Measurements from ENCODE around the gene DCAF11. TPM values are rescaled to one million over a fixed set of nuclear protein-coding genes. Genes with fewer than 3 reads are reported as not detected.
"Not testable (repeated sequence)": the region's sequence is repeated elsewhere in the genome, so short reads cannot be mapped to it uniquely, and the experiment has no call there.

The DCAF11 gene
- total and polyA plus RNA-seq, 2 donors: 36.6 to 66.7 TPM

GRCh38 chr14:24100197-24100981 is 14.2 kb upstream of the DCAF11 start:
- H3K9me3 ChIP-seq (ENCODE audit: control insufficient read depth in 2 of 2, insufficient read depth in 1 of 2, low read length in 1 of 2): no peaks in the 10 kb centered on the region
- H3K27ac ChIP-seq (ENCODE audit: low read depth in 1 of 2, low read length in 1 of 2): no peak overlapping the region
- DNase-seq (ENCODE audit: low read depth in 6 of 9, low spot score in 9 of 9): no peak
- H3K4me1 ChIP-seq (ENCODE audit: control insufficient read depth in 2 of 2, insufficient read depth in 2 of 2, low read length in 2 of 2): peaks cover 0 to 3% of the 10 kb centered on the region in 2 donors
- no peaks in the 10 kb centered on the region for H3K27me3 ChIP-seq (ENCODE audit: control insufficient read depth in 2 of 2, insufficient read depth in 1 of 2, low read length in 1 of 2)
- H3K36me3 ChIP-seq (ENCODE audit: control insufficient read depth in 2 of 2, insufficient read depth in 2 of 2, low read length in 1 of 2): peaks cover 9 to 14% of the 10 kb centered on the region in 2 donors
- no peak overlapping the region for H3K4me3 ChIP-seq (ENCODE audit: low read length in 2 of 2)
- 96% methylated on average over 4 of the region's 4 CpGs for WGBS

- no peak overlapping the region for H3K4me3 ChIP-seq (ENCODE audit: low read length in 2 of 2)
- H3K36me3 ChIP-seq (ENCODE audit: control insufficient read depth in 2 of 2, insufficient read depth in 2 of 2, low read length in 1 of 2): peaks cover 9 to 14% of the 10 kb centered on the region in 2 donors
- H3K27ac ChIP-seq (ENCODE audit: low read depth in 1 of 2, low read length in 1 of 2): no peak overlapping the region
- no peaks in the 10 kb centered on the region for H3K9me3 ChIP-seq (ENCODE audit: control insufficient read depth in 2 of 2, insufficient read depth in 1 of 2, low read length in 1 of 2)
- H3K27me3 ChIP-seq (ENCODE audit: control insufficient read depth in 2 of 2, insufficient read depth in 1 of 2, low read length in 1 of 2): no peaks in the 10 kb centered on the region
- WGBS: 100% methylated on average over 3 of the region's 3 CpGs
- no peaks in the 10 kb centered on the region for H3K4me1 ChIP-seq (ENCODE audit: control insufficient read depth in 2 of 2, insufficient read depth in 2 of 2, low read length in 2 of 2)
- no peak for DNase-seq (ENCODE audit: low read depth in 6 of 9, low spot score in 9 of 9)
These were observed 13.5 kb upstream of the DCAF11 start for GRCh38 chr14:24100982-24101494.

- H3K9me3 ChIP-seq (ENCODE audit: control insufficient read depth in 2 of 2, insufficient read depth in 1 of 2, low read length in 1 of 2): no peaks in the 10 kb centered on the region
- no peaks in the 10 kb centered on the region for H3K27me3 ChIP-seq (ENCODE audit: control insufficient read depth in 2 of 2, insufficient read depth in 1 of 2, low read length in 1 of 2)
- no peak overlapping the region for H3K4me3 ChIP-seq (ENCODE audit: low read length in 2 of 2)
- WGBS: 97% methylated on average over 7 of the region's 7 CpGs
- no peaks in the 10 kb centered on the region for H3K4me1 ChIP-seq (ENCODE audit: control insufficient read depth in 2 of 2, insufficient read depth in 2 of 2, low read length in 2 of 2)
- no peak overlapping the region for H3K27ac ChIP-seq (ENCODE audit: low read depth in 1 of 2, low read length in 1 of 2)
- no peak for DNase-seq (ENCODE audit: low read depth in 6 of 9, low spot score in 9 of 9)
- H3K36me3 ChIP-seq (ENCODE audit: control insufficient read depth in 2 of 2, insufficient read depth in 2 of 2, low read length in 1 of 2): peaks cover 9 to 14% of the 10 kb centered on the region in 2 donors
These were observed 12.1 kb upstream of the DCAF11 start for GRCh38 chr14:24102357-24103048.

- DNase-seq (ENCODE audit: low read depth in 6 of 9, low spot score in 9 of 9): no peak
These were observed 11.1 kb upstream of the DCAF11 start for GRCh38 chr14:24103451-24103850.

GRCh38 chr14:24105609-24106239 is 8.9 kb upstream of the DCAF11 start:
- whole genome bisulfite sequencing: 98% methylated on average over 8 of the region's 8 CpGs
- DNase-seq (ENCODE audit: low read depth in 6 of 9, low spot score in 9 of 9); H3K4me1 ChIP-seq (ENCODE audit: control insufficient read depth in 2 of 2, insufficient read depth in 2 of 2, low read length in 2 of 2): not testable (repeated sequence)

More at GRCh38 chr14:24103451-24103850, 11.1 kb upstream of the DCAF11 start:
- 98% methylated on average over 13 of the region's 13 CpGs for WGBS
- Histone ChIP-seq H3K4me3 (ENCODE audit: low read length in 2 of 2) (no peak overlapping the region), H3K27ac (ENCODE audit: low read depth in 1 of 2, low read length in 1 of 2) (no peak overlapping the region), H3K4me1 (ENCODE audit: control insufficient read depth in 2 of 2, insufficient read depth in 2 of 2, low read length in 2 of 2) (no peaks in the 10 kb centered on the region), H3K36me3 (ENCODE audit: control insufficient read depth in 2 of 2, insufficient read depth in 2 of 2, low read length in 1 of 2) (peaks cover 7 to 8% of the 10 kb centered on the region in 2 donors), H3K9me3 (ENCODE audit: control insufficient read depth in 2 of 2, insufficient read depth in 1 of 2, low read length in 1 of 2) (no peaks in the 10 kb centered on the region), H3K27me3 (ENCODE audit: control insufficient read depth in 2 of 2, insufficient read depth in 1 of 2, low read length in 1 of 2) (no peaks in the 10 kb centered on the region)

GRCh38 chr14:24106672-24107271 is 7.8 kb upstream of the DCAF11 start:
- H3K4me3 ChIP-seq (ENCODE audit: low read length in 2 of 2): no peak overlapping the region
- no peak overlapping the region for H3K27ac ChIP-seq (ENCODE audit: low read depth in 1 of 2, low read length in 1 of 2)
- no peak for DNase-seq (ENCODE audit: low read depth in 6 of 9, low spot score in 9 of 9)
- H3K27me3 ChIP-seq (ENCODE audit: control insufficient read depth in 2 of 2, insufficient read depth in 1 of 2, low read length in 1 of 2): no peaks in the 10 kb centered on the region
- no peaks in the 10 kb centered on the region for H3K9me3 ChIP-seq (ENCODE audit: control insufficient read depth in 2 of 2, insufficient read depth in 1 of 2, low read length in 1 of 2)
- 98% methylated on average over 4 of the region's 4 CpGs for WGBS
- H3K36me3 ChIP-seq (ENCODE audit: control insufficient read depth in 2 of 2, insufficient read depth in 2 of 2, low read length in 1 of 2): no peaks in the 10 kb centered on the region
- H3K4me1 ChIP-seq (ENCODE audit: control insufficient read depth in 2 of 2, insufficient read depth in 2 of 2, low read length in 2 of 2): no peaks in the 10 kb centered on the region

More at GRCh38 chr14:24105609-24106239, 8.9 kb upstream of the DCAF11 start:
- not testable (repeated sequence) for H3K36me3 ChIP-seq (ENCODE audit: control insufficient read depth in 2 of 2, insufficient read depth in 2 of 2, low read length in 1 of 2); H3K27me3 ChIP-seq (ENCODE audit: control insufficient read depth in 2 of 2, insufficient read depth in 1 of 2, low read length in 1 of 2); H3K9me3 ChIP-seq (ENCODE audit: control insufficient read depth in 2 of 2, insufficient read depth in 1 of 2, low read length in 1 of 2); H3K27ac ChIP-seq (ENCODE audit: low read depth in 1 of 2, low read length in 1 of 2); H3K4me3 ChIP-seq (ENCODE audit: low read length in 2 of 2)

- no peak for DNase-seq (ENCODE audit: low read depth in 6 of 9, low spot score in 9 of 9)
- Histone ChIP-seq H3K27me3 (ENCODE audit: control insufficient read depth in 2 of 2, insufficient read depth in 1 of 2, low read length in 1 of 2) (no peaks in the 10 kb centered on the region), H3K4me1 (ENCODE audit: control insufficient read depth in 2 of 2, insufficient read depth in 2 of 2, low read length in 2 of 2) (peaks cover 2% of the 10 kb centered on the region in 2 donors), H3K9me3 (ENCODE audit: control insufficient read depth in 2 of 2, insufficient read depth in 1 of 2, low read length in 1 of 2) (no peaks in the 10 kb centered on the region), H3K27ac (ENCODE audit: low read depth in 1 of 2, low read length in 1 of 2) (peak overlapping the region; percentile 22 to 89), H3K36me3 (ENCODE audit: control insufficient read depth in 2 of 2, insufficient read depth in 2 of 2, low read length in 1 of 2) (no peaks in the 10 kb centered on the region), H3K4me3 (ENCODE audit: low read length in 2 of 2) (no peak overlapping the region)
- WGBS: 49% methylated on average over 5 of the region's 5 CpGs
These were observed 6.2 kb upstream of the DCAF11 start for GRCh38 chr14:24108336-24108874.

- Histone ChIP-seq H3K27ac (ENCODE audit: low read depth in 1 of 2, low read length in 1 of 2) (no peak overlapping the region), H3K27me3 (ENCODE audit: control insufficient read depth in 2 of 2, insufficient read depth in 1 of 2, low read length in 1 of 2) (no peaks in the 10 kb centered on the region), H3K4me1 (ENCODE audit: control insufficient read depth in 2 of 2, insufficient read depth in 2 of 2, low read length in 2 of 2) (peaks cover 3 to 5% of the 10 kb centered on the region in 2 donors), H3K36me3 (ENCODE audit: control insufficient read depth in 2 of 2, insufficient read depth in 2 of 2, low read length in 1 of 2) (no peaks in the 10 kb centered on the region), H3K9me3 (ENCODE audit: control insufficient read depth in 2 of 2, insufficient read depth in 1 of 2, low read length in 1 of 2) (no peaks in the 10 kb centered on the region), H3K4me3 (ENCODE audit: low read length in 2 of 2) (no peak overlapping the region)
- DNase-seq (ENCODE audit: low read depth in 6 of 9, low spot score in 9 of 9): no peak
- WGBS: 95% methylated on average over 9 of the region's 9 CpGs
These were observed 4.5 kb upstream of the DCAF11 start for GRCh38 chr14:24110060-24110459.

Data from thymus (tissue), 11 donors.